GM12878 (cell line): ENCODE data around the gene SCAP. TPM values are rescaled to one million over a fixed set of nuclear protein-coding genes. Genes with fewer than 3 reads are reported as not detected.

Experiments used
- ATAC-seq: fragments of 200-7000 bp; cut with Tn5 transposase; 3 replicates; pipeline ENCODE4 v1.9.1; 2020; ENCODE audit warnings: mild to moderate bottlenecking, moderate library complexity
- BruUV-seq: library from RNA; stranded (reverse); fragments of 400-500 nt; replicated peaks from 2 replicates; lab custom pipeline; 2021; lab: Mats Ljungman, UMichigan
- CTCF ChIA-PET: fragments of 300-600 bp; sonication (Branson Sonifier 250); formaldehyde crosslinking; extraction: SDS; loops from one replicate; lab custom pipeline; 2021; ENCODE audit warnings: inconsistent platforms; lab: Yijun Ruan, JAX
- POLR2A ChIA-PET: fragments of 350-600 bp; formaldehyde crosslinking; extraction: SDS; loops from one replicate; lab custom pipeline; 2021; ENCODE audit warnings: inconsistent platforms; lab: Charles Lee
- RAD21 ChIA-PET: fragments of 300-600 bp; sonication (Branson Sonifier 250); formaldehyde crosslinking; loops from one replicate; lab custom pipeline; 2023; ENCODE audit warnings: antibody characterized with exemption; ENCODE audit not compliant: unreplicated experiment; lab: Charles Lee
- SMC1A ChIA-PET: fragments of 300-600 bp; sonication (Branson Sonifier 250); formaldehyde crosslinking; loops from one replicate; lab custom pipeline; 2023; ENCODE audit not compliant: unreplicated experiment, uncharacterized antibody; lab: Charles Lee
- DNase-seq: peaks from one replicate; pipeline ENCODE4 v3.0.0-alpha.2; 2011; ENCODE audit warnings: low read depth, low spot score
- FAIRE-seq: peaks from 3 replicates; lab custom pipeline; 2011; peaks lifted over from hg19 to GRCh38; lab: Jason Lieb, UNC
- H2AFZ ChIP-seq: 2 replicates; pipeline ENCODE4 v1.6.0; 2011; ENCODE audit warnings: low read depth, low read length, control low read depth; ENCODE audit not compliant: control insufficient read depth
- H3K27ac ChIP-seq: 2 replicates; pipeline ENCODE4 v1.5.1; 2011; ENCODE audit warnings: control low read depth; ENCODE audit not compliant: control insufficient read depth, insufficient read depth
- H3K27me3 ChIP-seq, 2 experiments: replicated peaks in 1 of 2; 2 replicates each; pipeline versions ENCODE4 v1.6.0 to v1.6.1; 2011; ENCODE audit warnings: low read length in 1 of 2; ENCODE audit not compliant: control insufficient read depth in 2 of 2, insufficient read depth in 2 of 2
- H3K36me3 ChIP-seq, 2 experiments: 2 replicates each; pipeline ENCODE4 v1.5.1; 2011; ENCODE audit warnings: low read length in 1 of 2; ENCODE audit not compliant: control insufficient read depth in 2 of 2, insufficient read depth in 2 of 2
- H3K4me1 ChIP-seq: 2 replicates; pipeline ENCODE4 v1.6.1; 2011; ENCODE audit warnings: mild to moderate bottlenecking, low read length, moderate library complexity, mixed read lengths; ENCODE audit not compliant: control insufficient read depth, insufficient read depth
- H3K4me2 ChIP-seq: 2 replicates; pipeline ENCODE4 v1.6.0; 2011; ENCODE audit warnings: control low read depth; ENCODE audit not compliant: control insufficient read depth, insufficient read depth
- H3K4me3 ChIP-seq: fragments of 200-600 bp; sonication (generic); 2 replicates; pipeline ENCODE4 v1.5.1; 2016
- H3K79me2 ChIP-seq: 2 replicates; pipeline ENCODE4 v1.6.0; 2011; ENCODE audit warnings: low read length; ENCODE audit not compliant: control insufficient read depth, insufficient read depth
- H3K9ac ChIP-seq: 2 replicates; pipeline ENCODE4 v1.8.0; 2011; ENCODE audit warnings: low read length, control low read depth, mixed read lengths; ENCODE audit not compliant: control insufficient read depth, insufficient read depth
- H3K9me3 ChIP-seq: replicated peaks from 3 replicates; pipeline ENCODE4 v1.5.1; 2011; ENCODE audit warnings: mild to moderate bottlenecking, low read length; ENCODE audit not compliant: control insufficient read depth, insufficient read depth
- H4K20me1 ChIP-seq: 2 replicates; pipeline ENCODE4 v1.6.0; 2011; ENCODE audit not compliant: control insufficient read depth, insufficient read depth
- CREB1 ChIP-seq: IDR thresholded peaks from 2 replicates; pipeline ENCODE4 v1.6.1; 2012; ENCODE audit warnings: low read depth, mild to moderate bottlenecking, inconsistent platforms
- EGR1 ChIP-seq, 2 experiments: IDR thresholded peaks; 1 replicate in 1 of 2; 2 replicates in 1 of 2; pipeline ENCODE4 v1.6.1; 2011 to 2012; ENCODE audit warnings: low read depth in 2 of 2, low read length in 2 of 2, borderline replicate concordance in 1 of 2, mild to moderate bottlenecking in 1 of 2, moderate library complexity in 1 of 2
- MTA2 ChIP-seq: fragments of 450-650 bp; IDR thresholded peaks from 2 replicates; pipeline ENCODE4 v1.6.1; 2016; ENCODE audit warnings: low read depth, mild to moderate bottlenecking, moderate library complexity
- PAX5 ChIP-seq: IDR thresholded peaks from 2 replicates; pipeline ENCODE4 v1.6.1; 2011; ENCODE audit warnings: low read depth, low read length, borderline replicate concordance
- POU2F2 ChIP-seq: IDR thresholded peaks from 3 replicates; pipeline ENCODE4 v1.6.1; 2011; ENCODE audit warnings: low read depth, mild to moderate bottlenecking, low read length, borderline replicate concordance
- SIX5 ChIP-seq: IDR thresholded peaks from 2 replicates; pipeline ENCODE4 v1.6.1; 2011; ENCODE audit warnings: mild to moderate bottlenecking, low read depth, low read length, moderate library complexity; ENCODE audit not compliant: severe bottlenecking
- SUZ12 ChIP-seq: fragments of 200-600 bp; sonication (generic); IDR thresholded peaks from one replicate; pipeline ENCODE4 v1.6.1; 2018; ENCODE audit warnings: antibody characterized with exemption, mild to moderate bottlenecking; ENCODE audit not compliant: unreplicated experiment
- TCF7 ChIP-seq: IDR thresholded peaks from 2 replicates; pipeline ENCODE4 v1.6.1; 2014; ENCODE audit warnings: antibody characterized with exemption, borderline replicate concordance
- USF2 ChIP-seq: IDR thresholded peaks from 2 replicates; pipeline ENCODE4 v1.6.1; 2011; ENCODE audit warnings: low read depth, low read length, improper control_type of control experiment, borderline replicate concordance
- ZBTB40 ChIP-seq: fragments of 450-650 bp; IDR thresholded peaks from 2 replicates; pipeline ENCODE4 v1.6.1; 2016; ENCODE audit warnings: mild to moderate bottlenecking, moderate library complexity, borderline replicate concordance
- ZNF384 ChIP-seq: IDR thresholded peaks from 2 replicates; pipeline ENCODE4 v1.6.1; 2012; ENCODE audit warnings: low read depth, mild to moderate bottlenecking, low read length, improper control_type of control experiment, borderline replicate concordance
- ZZZ3 ChIP-seq: IDR thresholded peaks from 2 replicates; pipeline ENCODE4 v1.6.1; 2011; ENCODE audit warnings: low read depth; ENCODE audit not compliant: control insufficient read depth, insufficient read length
- WGBS: methylation state at CpG from one replicate; pipeline ENCODE4 v1.1.6; 2016; ENCODE audit warnings: low lambda C conversion rate; ENCODE audit not compliant: insufficient replicate concordance, insufficient coverage; ENCODE audit errors: missing lambda C conversion rate; 5-methylcytosine and 5-hydroxymethylcytosine counted together
- in situ Hi-C: fragments of 300-500 bp; cut with MboI; formaldehyde crosslinking; loops from 9 replicates; pipeline ENCODE4 v1.14.3; 2018; ENCODE audit warnings: mixed read lengths
- intact Hi-C: fragments of 100-400 bp; cut with micrococcal nuclease; formaldehyde crosslinking; loops from one replicate; pipeline ENCODE4 v1.14.2; 2022; ENCODE audit not compliant: unreplicated experiment
- polyA plus RNA-seq, 11 experiments: library from polyadenylated mRNA; depleted of rRNA in 4 of 11; unstranded in 6 of 11; stranded (reverse) in 5 of 11; fragments of >200 nt; fragmentation: Nextera tagmentation in 4 of 11; fragmentation: Illumina TruSeq in 1 of 11; extraction: Ambion mirVana in 4 of 11; extraction: Trizol in 1 of 11; gene quantifications; 1 replicate in 1 of 11; 2 replicates in 10 of 11; pipeline versions ENCODE4 v1.2.1 to v1.2.3, GENCODE V29; 2011 to 2016; ENCODE audit warnings: inconsistent platforms in 2 of 11, missing spikeins in 2 of 11, low read depth in 1 of 11
- total RNA-seq, 4 experiments: library from RNA; depleted of rRNA in 3 of 4; stranded (reverse); fragments of >200 nt in 3 of 4; fragmentation: Illumina TruSeq in 1 of 4; extraction: Trizol in 1 of 4; gene quantifications; 2 replicates each; pipeline versions ENCODE4 v1.2.1 to v1.2.3, GENCODE V29; 2013 to 2021

SCAP gene
- total and polyA plus RNA-seq, 10 of the 15 experiments (the other 5 are each of a cell fraction or from before 2014, with no cell fraction given): 1.5 to 64.1 (median 27.9) TPM

DNA sequence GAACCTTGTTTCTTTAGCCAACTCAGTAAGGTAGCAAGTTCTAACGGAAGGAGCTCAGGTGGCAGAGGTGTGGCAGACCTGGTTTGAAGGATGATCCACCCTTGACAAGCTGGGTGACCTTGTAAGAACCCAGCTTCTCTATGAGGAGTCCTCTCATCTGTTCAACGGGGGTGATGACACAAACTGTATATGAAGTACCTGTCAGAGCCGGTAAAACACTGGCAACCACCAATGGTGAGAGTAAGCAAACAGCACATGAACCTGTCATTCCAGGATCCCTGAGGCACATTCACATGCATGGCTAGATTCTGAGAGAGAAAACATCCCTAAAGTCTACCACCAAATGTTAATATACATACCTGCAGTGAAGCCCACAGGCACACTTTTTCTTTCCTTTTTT, 2.4 kb downstream of the SCAP start:
- H3K79me2 ChIP-seq: peaks cover 52% of the 10 kb centered on the region
- ChIA-PET POLR2A (no interaction called here), SMC1A (interaction anchor here (0.6 to 4.9 kb wide), 4 partner anchors 9 to 53 kb away, joined by 3 to 46 read pairs (median 3); no protein-coding TSS in a partner anchor), CTCF (interaction anchor here (1.1 to 1.4 kb wide), 2 partner anchors 10 to 53 kb away, joined by 3 to 6 read pairs; no protein-coding TSS in a partner anchor), RAD21 (interaction anchor here (1.0 kb wide), 1 partner anchor 52 kb away, joined by 4 read pairs; no protein-coding TSS in a partner anchor)
- no peaks in the 10 kb centered on the region; a peak in 1 of 4 replicates for H3K36me3 ChIP-seq
- DNase-seq: no peak
- peaks cover 3% of the 10 kb centered on the region for H3K4me1 ChIP-seq
- in situ Hi-C loops: no loop called here
- no peak overlapping the region for H2AFZ ChIP-seq
- peak overlapping the region; percentile 47 for H3K4me2 ChIP-seq
- BruUV-seq: no TSS peak
- H3K27ac ChIP-seq: no peak overlapping the region
- 66% methylated on average over 3 of the region's 3 CpGs for WGBS
- no peak for ATAC-seq
- H3K9ac ChIP-seq: no peak overlapping the region
- H3K27me3 ChIP-seq: no peaks in the 10 kb centered on the region
- FAIRE-seq: no peak
- H4K20me1 ChIP-seq: no peaks in the 10 kb centered on the region
- intact Hi-C loops: no loop called here
- no peak for TF ChIP-seq ZBTB40
- no peak for TF ChIP-seq SIX5
- TF ChIP-seq SUZ12: no peak
- no peak for TF ChIP-seq ZZZ3
- TF ChIP-seq MTA2: no peak
- TF ChIP-seq PAX5: no peak
- TF ChIP-seq ZNF384: no peak
- TF ChIP-seq EGR1 (IDR thresholded peaks at IDR 0.05; ENCODE audit: borderline replicate concordance in 1 of 2, low read depth in 2 of 2, low read length in 2 of 2): no peak
- TF ChIP-seq POU2F2: no peak
- no peak for TF ChIP-seq CREB1
- TF ChIP-seq TCF7: no peak
- no peak for TF ChIP-seq USF2
- peaks cover 4% of the 10 kb centered on the region; the same call in 2 of the 3 replicates for H3K9me3 ChIP-seq
- H3K4me3 ChIP-seq: no peak overlapping the region
